HG03103 (cell line): Measurements from ENCODE around the gene C3orf22.

ENCODE experiments used
- ATAC-seq: cut with Tn5 transposase; IDR thresholded peaks from one replicate; pipeline ENCODE4 v1.9.1; 2021; ENCODE audit warnings: low read depth; ENCODE audit not compliant: unreplicated experiment

Gene C3orf22

DNA sequence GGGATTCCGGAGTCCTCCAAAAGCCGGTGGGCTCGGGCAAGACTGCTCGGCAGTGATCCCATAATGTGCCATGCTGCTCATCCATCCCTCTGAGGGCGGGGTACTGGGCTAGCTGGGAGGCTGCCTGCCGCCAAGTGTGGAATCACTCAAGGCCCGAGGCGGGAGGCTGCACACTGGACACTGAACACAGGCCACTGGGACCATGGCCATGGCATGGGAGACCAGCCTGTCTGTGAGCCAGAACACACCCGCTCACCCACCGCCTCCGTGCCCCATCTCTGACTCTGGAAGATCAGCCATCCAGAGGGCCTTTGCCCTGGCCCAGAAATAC lies 1.4 kb downstream of the C3orf22 start:
- no peak for ATAC-seq

DNA sequence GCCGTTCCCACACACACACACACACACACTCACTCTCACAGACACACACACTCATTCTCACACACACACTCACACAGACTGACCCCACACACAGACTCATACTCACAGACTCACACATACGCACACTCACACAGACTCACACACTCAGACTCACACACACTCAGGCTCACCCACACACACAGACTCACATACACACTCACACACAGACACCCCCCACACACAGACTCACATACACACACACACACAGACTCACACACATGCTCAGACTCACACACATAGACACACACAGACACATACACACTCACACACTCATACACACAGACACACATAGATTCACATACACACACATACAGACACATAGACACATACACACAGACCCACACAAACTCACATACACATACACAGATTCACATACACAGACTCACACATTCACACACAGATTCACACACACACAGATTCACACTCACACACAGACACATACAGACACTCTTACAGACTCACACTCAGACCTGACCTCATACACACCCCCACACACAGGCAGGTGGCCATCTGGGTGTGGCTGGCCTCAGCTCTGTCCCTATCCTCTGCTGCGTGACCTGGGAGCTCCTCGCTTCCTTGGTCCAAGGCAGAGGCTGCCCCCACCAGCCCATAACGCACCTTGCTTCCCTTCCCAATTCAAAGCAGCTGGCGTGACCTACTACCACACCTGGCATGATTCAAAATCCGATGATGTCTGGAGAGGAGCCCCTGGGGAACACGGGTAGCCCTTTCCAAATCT lies 1.9 kb downstream of the C3orf22 start:
- no peak for ATAC-seq

DNA sequence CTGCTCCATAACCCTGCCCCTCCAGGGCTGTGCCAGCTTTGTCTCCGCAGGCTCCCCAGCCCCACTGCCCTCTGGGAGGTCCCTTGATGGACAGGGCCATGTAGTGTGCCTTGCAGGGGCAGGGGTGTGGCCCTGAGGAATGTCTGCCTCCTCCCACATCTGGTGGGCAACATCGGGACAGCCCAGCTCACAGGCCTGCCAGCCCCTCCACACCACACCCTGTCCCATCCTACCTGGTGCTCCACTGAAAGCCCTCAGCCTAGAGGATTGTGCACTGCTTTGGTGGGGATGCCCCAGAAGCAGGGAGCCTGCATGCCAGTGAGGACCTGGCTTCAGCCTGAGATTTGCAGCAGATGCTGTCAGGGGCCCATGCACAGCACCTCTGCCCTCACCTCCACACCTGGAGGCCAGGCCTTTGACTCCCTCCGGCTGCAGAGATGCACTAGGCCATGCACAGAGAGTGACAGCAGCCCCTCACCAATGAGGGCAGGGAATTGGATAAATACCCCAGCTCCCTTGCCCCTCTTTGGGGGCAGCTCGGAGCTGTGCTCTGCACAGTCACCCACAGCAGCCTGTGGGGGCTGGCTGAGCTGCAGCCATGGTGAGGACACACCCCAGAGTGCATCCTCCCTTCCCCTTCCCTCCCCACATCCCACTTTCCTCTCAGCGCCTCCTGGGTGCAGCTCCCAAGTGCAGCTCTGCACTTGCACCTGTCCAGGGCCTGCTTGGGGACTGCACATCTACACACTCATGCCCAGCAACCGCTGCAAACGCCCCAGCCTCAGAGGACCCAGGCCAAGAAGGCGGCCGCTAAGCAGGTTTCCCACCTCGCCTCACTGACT lies 2.7 kb downstream of the C3orf22 start:
- no peak for ATAC-seq

DNA sequence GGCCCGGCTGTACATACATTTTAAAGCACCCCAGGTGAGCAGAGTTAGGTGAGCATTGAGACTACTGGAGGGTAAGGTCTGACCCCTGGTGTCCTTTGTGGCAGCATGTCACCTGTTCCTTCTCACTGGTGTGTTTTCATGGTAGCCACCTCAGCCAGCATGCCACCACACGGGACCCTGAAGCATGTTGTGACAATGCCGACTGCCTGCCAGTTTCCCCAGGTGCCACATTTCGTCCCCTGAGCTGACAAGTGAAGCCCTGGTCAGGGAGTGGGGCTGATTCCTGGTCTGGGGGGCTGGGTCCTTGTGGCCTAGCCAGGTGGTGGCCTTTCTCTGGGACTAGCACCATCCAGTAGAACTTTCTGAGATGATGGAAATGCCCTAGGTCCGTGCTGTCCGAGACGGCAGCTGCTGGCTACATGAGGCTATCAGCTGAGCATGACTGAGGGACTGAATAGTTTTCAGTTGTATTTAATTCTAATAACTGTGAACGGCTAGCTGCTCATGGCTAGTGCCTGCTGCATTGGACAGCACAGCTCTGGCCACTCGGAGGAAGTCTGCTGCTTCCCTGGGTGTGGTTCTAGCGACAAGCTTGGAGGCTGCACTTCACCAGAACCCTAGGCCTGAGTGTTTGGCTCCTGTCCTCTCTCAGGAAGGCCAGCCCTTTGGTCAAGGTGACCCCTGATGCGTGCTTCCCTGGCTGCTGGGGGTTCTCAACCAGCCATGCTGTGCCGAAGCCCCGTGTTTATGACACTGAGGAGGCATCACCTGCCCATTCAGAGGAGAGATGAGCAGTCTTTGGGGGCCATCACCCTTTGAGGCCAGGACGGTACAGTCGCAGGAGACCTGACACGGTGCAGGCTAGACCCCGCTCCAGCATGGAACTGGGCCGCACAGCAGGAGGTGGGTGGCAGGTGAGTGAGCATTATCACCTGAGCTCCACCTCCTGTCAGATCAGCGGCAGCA lies 3.9 kb downstream of the C3orf22 start:
- no peak for ATAC-seq

DNA sequence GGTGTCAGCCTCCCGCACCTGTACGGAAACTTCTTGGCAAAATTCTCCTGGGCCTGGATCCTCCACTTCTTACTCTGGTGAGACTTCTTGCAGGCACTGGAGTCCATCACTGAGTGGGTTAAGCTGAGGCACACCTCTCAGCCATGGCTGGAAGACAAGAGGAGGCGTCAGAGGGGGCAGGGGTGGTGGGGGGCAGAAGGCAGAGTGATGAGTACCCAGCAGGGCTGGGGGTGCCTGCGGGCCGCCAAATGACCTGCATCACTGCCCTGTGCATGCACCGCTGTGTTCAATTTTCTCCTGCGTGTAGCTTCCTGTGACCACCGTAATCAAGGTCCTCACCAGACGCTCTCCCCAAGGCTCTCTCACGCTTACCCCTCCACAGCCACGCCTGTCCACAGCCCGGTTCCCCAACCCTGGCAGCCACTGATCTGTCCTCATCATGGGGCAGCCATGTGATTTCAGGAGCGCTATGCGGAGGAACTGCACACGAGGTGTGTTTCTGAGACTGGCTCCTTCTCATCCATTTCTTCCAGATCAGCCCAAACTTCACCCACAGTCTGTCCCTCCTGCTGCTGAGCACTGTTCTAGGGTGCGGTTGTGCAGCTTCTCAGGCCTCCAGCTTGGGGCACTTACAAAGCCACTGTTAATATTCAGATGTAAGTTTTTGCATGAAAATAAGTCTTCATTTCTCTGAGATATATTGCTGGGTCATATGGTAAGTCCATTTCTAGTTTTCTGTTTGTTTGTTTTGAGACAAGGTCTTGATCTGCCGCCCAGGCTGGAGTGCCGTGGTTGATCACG lies 5.2 kb downstream of the C3orf22 start:
- no peak for ATAC-seq

DNA sequence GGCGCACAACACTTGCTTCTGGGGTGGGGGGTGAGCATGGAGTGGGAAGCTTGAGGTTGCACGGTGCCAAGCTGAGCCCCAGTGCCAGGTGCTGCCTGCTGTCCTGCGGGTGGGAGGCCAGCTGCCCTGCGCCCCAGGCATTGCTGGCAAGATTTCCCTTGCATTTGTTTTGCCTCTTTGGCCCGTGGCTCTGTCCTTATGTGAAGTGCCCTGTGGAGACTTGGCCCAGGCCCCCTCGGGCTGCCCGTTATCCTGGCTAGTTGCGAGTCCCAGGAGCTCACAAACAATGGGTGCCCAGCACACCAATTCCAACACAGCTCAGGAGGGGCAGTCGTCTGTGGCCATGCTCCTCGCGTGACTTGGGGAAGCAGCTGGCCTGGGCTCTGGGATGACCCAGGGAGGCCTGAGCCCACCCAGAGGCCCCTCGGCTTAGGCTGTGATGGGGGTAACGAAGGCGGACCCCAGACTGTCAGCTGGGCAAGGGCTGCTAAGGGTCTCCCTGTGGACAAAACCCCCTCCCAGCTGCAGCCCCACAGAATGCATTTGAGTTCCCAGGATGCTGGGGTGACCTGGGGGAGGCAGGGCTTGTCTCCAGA lies 5.9 kb downstream of the C3orf22 start:
- no peak for ATAC-seq

DNA sequence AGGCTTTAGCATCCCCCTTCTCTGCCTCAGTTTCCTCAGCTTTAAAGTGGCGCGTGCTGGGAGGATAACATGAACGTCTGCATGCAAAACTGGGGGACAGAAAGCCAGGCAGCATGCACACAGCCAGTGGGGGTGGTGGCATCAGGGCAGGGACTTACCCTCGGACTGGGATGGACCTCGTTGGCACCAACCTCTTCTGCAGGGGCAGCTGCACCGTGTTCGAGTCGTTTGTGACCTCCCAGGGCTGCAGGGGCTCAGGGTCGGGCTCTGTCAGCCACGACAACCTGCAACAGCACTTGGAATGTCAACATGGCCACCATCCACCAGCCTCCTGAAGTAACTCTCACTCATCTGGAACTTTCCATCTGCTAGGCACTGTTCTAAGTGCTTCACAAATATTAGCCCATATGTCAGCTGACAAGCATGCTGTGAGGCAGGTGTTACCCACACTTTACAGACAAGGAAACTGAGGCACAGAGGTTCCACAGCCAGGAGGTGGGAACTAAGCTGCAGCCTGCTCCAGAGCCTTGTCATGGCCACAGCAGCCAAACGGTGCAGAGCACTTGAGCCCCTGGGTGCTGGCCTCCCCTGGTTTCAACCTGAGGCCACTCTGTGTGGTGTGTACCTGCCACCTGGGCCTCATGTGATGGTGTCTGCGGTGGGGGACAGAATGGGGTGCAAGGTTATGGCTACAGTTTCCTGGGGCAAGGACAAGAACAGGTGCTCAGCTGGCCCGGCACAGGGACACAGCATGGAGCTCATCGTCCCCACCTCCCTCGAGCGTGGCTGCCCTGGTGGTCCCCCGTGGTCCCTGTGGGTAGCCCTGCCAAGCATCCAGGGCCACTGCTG lies 6.7 kb downstream of the C3orf22 start:
- ATAC-seq: no peak

DNA sequence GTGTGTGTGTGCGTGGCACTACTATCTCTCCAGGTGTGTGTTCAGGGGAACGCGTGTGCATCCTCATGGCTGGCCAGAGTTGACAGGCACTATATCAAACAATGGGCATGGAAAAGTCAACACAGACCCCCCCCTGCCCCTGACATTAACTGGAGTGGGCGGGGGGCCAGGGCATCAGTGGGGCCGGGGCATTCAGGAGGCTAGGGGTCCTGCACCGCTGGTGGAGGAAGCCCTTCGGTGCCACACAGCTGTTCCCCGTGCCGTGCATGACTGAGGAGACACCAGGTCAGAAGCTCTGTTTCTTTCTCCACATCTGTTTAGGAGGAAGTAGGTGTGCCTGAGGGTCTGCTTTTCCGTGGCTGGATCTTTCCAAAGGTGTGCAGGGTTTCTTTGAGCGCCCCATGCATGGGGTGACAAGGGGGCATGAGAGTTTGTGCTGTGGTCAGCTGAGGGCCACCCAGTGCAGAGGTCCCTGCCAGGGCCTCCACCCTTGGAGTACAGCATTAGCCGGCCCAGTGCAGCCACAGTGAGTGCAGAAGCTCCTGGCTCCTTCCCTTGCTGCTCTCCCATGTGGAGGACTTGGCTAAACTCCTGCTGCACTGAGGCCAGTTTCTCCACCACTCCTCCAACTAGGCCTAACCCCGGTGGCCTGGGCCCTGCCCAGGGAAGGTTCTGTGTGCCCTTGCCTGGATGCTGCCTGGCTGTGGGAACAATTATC lies 7.5 kb downstream of the C3orf22 start:
- no peak for ATAC-seq

DNA sequence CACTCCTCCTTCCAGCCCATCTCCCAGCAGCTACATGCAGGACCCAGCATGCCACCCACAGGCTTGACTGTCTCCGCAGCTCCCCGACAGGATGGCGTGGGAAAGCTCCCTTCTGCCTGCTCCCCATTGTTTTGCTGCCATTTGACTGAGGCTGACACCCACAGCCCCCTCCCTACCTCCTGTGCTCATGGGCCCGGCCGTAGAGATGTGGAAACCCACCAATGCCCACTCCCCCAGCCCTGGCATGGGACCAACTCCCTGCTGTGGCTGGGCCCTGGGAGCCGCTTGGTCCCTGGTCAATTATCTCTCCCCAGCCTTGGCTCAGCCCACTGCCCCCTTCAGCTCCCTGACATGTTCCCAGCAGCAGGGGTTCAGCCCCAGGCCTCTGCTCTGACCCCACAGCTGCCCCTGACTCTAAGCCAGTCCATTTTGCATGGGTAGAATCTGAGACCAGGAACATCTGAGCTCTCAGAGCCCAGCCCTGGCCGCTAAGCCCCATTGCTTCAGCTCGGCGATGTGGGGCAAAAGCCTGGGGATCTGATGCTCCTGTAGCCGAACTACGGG lies 8.2 kb downstream of the C3orf22 start:
- ATAC-seq: no peak

DNA sequence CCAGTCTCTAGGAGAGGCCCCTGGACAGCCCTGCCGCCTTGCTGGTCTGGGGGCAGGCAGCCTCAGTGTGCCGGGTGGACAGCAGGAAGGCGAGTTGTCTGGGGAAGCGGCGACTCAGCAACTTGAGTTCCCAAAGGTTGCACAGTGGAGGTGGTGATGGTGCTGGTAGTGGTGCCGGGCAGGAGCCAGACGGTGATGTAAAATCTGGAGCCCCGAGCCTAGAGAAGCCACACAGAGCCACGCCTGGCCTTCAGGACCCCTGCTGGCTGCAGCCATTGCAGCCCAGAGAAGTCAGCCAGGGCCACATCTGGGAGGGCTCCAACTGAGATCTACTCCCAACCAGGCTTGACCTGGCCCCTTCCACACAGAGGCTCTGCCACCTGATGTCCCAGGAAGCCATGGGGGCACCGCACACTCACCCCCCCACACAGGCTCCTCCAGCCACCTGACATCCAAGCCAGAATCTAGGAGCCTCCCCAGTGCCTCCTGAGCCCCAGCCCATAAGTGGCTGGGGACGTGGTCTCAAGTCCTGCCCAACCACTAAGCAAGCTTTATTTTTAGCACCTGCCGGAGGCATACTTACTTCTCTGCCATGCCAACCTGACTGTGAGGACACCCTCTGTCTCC lies 8.8 kb downstream of the C3orf22 start:
- no peak for ATAC-seq

DNA sequence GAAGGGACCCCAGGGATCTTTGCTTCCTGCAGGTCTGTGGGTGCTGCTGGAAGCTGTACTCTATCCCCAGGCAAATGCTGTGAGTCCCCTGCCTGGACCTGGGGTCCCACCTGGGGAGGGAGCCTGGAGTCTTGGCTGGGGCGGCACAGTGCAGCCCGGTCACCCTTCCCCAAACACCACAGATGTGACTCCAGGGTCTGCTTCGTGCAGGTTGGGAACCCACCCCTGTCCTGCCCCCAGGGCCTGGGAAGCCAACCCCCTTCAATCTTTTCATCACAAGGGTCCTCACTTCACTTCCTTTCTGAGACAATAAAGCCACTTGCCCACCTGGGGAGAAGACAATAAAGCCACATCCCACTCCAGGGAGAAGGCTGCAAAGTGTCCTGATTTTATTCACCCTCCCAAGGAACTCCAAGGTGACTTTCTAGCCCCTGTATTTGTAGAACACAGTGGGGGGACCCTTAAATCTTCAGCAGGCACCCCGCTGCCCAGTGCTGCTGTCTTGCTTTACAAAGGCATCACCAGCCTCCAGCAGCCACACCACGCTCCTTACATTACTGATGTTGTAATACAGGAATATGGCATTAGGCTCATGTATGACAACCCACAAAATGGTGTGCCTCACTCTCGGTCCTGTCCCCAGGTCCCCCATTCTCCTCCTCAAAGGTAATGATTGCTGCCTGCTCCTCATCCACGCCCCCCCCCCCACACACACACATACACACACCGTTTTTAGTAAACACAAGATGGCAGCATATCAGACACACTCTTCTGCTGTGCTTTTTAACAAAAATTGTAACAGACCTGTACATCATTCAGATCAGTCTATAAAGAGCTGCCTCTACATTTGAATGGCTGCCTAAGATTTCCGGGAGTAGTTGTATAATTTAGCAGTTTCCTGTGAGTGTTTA lies 9.9 kb downstream of the C3orf22 start:
- ATAC-seq: no peak

DNA sequence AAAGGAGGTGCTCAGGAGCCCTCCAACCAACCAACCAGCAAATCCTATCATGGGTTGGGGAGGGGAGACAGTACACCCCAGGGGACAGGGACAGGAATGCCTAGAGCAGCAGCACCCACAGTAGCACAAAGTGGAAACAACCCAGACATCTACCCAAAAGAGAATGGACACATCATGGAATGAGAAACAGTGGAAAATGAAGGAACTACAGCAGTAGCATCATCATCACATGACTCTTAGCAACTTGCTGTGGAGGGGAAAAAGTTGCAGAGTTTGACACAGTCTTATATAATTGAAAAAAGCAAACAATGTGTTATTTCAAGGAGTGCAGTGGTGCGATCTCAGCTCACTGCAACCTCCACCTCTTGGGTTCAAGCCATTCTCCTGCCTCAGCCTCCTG lies 11.0 kb downstream of the C3orf22 start:
- ATAC-seq: no peak

DNA sequence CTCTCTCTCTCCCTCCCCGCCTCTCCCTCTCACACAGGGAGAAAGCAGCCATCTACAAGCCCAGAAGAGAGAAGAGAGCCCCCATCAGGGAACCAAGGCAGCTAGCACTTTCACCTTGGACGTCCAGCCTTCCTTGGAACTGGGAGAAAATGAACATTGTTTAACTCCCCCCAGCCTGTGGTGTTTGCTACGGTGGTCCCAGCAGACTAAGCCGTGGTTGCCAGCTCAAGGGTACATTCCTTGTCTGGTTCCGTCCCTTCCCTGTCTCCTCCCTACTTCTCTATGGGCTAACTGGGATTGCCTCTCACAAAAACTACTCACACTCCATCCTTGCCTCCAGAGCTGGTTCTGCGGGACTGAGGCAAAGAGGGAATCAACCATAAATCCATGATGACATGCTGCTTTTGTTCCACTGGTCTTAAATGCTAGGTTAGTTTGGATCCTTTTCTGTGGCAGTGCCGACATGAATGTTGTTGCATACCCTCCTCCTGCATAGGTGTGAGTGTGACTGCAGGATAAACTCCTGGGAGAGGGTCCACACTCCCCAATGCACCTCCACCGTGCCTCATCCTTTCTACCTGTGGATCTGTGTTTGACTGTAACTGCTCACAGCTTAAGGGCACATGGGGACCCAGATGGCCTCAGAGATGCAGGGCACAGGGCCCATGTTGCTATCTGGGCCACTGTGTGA lies 12.0 kb downstream of the C3orf22 start:
- ATAC-seq: no peak

DNA sequence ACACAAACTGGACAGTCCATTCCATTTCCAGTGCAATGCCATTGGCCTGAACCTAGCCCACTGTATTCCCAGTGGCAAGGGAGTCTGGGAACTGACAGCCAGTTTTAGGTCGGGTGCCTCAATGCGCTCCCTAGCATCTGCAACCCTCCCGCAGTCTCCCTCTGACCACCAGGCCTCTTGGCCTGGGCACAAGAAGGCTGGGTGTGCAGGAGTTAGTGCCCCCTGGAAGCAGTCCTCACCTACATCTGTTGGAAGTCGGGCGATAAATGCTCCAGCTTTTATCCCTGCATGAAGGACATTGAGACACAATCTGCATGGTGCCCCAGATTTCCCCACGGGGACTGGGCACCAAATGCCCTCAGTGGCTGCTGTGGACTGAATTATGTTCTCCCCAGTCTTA lies 12.7 kb downstream of the C3orf22 start:
- no peak for ATAC-seq

DNA sequence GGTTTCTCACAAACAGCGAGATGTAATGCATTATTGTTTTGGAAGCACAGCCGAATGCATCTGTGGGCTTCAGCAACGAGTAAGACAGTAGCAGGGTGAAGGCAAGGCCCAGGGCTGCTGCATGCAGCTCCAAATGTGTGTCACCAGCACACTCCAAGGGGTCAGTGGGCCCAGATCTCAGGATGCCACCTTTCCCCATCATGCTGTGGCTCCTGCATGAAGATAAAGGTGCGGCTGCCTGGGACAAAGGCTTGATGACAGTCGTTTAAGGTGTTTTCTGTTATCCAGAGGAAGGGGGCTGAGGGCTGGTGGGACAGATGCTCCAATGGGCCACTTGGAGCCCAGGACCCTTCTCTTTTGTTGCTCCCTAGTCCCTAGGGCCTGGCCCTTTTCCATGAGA lies 13.2 kb downstream of the C3orf22 start:
- ATAC-seq: no peak
